A673 (cell line): ENCODE results near the gene TJAP1. TPM values are rescaled to one million over a fixed set of nuclear protein-coding genes. Genes with fewer than 3 reads are reported as not detected.

Source experiments
- BruUV-seq: library from RNA; stranded (reverse); fragments of 400-500 nt; replicated peaks from 2 replicates; lab custom pipeline; 2021; lab: Mats Ljungman, UMichigan
- CTCF ChIA-PET: fragments of 300-600 bp; sonication (Branson Sonifier 250); formaldehyde crosslinking; loops from one replicate; lab custom pipeline; 2022; ENCODE audit warnings: antibody characterized with exemption; lab: Charles Lee
- POLR2A ChIA-PET: fragments of 300-600 bp; sonication (Branson Sonifier 250); formaldehyde crosslinking; loops from one replicate; lab custom pipeline; 2022; ENCODE audit warnings: antibody characterized with exemption; ENCODE audit not compliant: low non-redundant PET; lab: Charles Lee
- DNase-seq: peaks from one replicate; pipeline ENCODE4 v3.0.0-alpha.2; 2015; ENCODE audit warnings: low spot score
- H3K27ac ChIP-seq: fragments of 200-600 bp; sonication (generic); 2 replicates; pipeline ENCODE4 v1.5.1; 2016; ENCODE audit warnings: mixed run types, low read depth, mild to moderate bottlenecking, mixed read lengths, antibody characterized with exemption, low read length; ENCODE audit not compliant: poor library complexity, severe bottlenecking
- H3K27me3 ChIP-seq: fragments of 200-600 bp; sonication (generic); replicated peaks from 2 replicates; pipeline ENCODE4 v1.6.1; 2017; ENCODE audit warnings: mixed run types, low read depth, mild to moderate bottlenecking, mixed read lengths, antibody characterized with exemption, low read length; ENCODE audit not compliant: insufficient read depth, poor library complexity
- H3K36me3 ChIP-seq: fragments of 200-600 bp; sonication (generic); 2 replicates; pipeline ENCODE4 v1.6.1; 2016; ENCODE audit warnings: mixed run types, mild to moderate bottlenecking, mixed read lengths, antibody characterized with exemption, low read length; ENCODE audit not compliant: insufficient read depth, poor library complexity, severe bottlenecking
- H3K4me1 ChIP-seq: fragments of 200-600 bp; sonication (generic); 2 replicates; pipeline ENCODE4 v1.6.1; 2017; ENCODE audit warnings: mixed run types, mild to moderate bottlenecking, mixed read lengths, antibody characterized with exemption, low read length; ENCODE audit not compliant: insufficient read depth, poor library complexity, severe bottlenecking
- H3K4me3 ChIP-seq: fragments of 200-600 bp; sonication (generic); 2 replicates; pipeline ENCODE4 v1.5.1; 2016; ENCODE audit warnings: low read depth, mixed run types, mild to moderate bottlenecking, mixed read lengths, low read length; ENCODE audit not compliant: poor library complexity, severe bottlenecking
- H3K9me3 ChIP-seq: fragments of 200-600 bp; sonication (generic); 2 replicates; pipeline ENCODE4 v1.6.1; 2016; ENCODE audit warnings: mixed run types, low read depth, mild to moderate bottlenecking, mixed read lengths, antibody characterized with exemption, low read length; ENCODE audit not compliant: poor library complexity, severe bottlenecking
- CTCF ChIP-seq: fragments of 300-800, 200-600 bp; sonication (generic); conservative IDR thresholded peaks from 2 replicates; pipeline ENCODE4 v1.5.1; 2017; ENCODE audit warnings: low read depth, mild to moderate bottlenecking, antibody characterized with exemption, low read length, moderate library complexity, mixed read lengths
- EZH2 ChIP-seq: fragments of 200-600 bp; sonication (generic); IDR thresholded peaks from 2 replicates; pipeline ENCODE4 v1.6.1; 2017; ENCODE audit warnings: borderline replicate concordance, low read depth, mild to moderate bottlenecking, mixed read lengths, antibody characterized with exemption, low read length; ENCODE audit not compliant: poor library complexity, severe bottlenecking
- intact Hi-C: fragments of 100-400 bp; cut with micrococcal nuclease; formaldehyde crosslinking; loops from one replicate; pipeline ENCODE4 v1.10.0; 2022; ENCODE audit not compliant: unreplicated experiment
- total RNA-seq: library from RNA; stranded (reverse); gene quantifications from 2 replicates; pipeline ENCODE4 v1.2.3, GENCODE V29; 2021

TJAP1 gene
- total RNA-seq, 1 experiment from 2014 or later, result 46.0 TPM

GRCh38 chr6:43444582-43444981, 32.8 kb upstream of the TJAP1 start:
- no peaks in the 10 kb centered on the region for H3K4me1 ChIP-seq
- H3K36me3 ChIP-seq, result peaks cover 3% of the 10 kb centered on the region
- ChIA-PET CTCF (interaction anchor here (0.9 kb wide), 1 partner anchor 634 kb away, joined by 3 read pairs; no protein-coding TSS in a partner anchor), POLR2A (interaction anchor here (0.6 kb wide), 1 partner anchor 185 kb away, joined by 5 read pairs; no protein-coding TSS in a partner anchor)
- intact Hi-C loops, result no loop called here
- DNase-seq, result no peak
- TF ChIP-seq EZH2 (no peak), CTCF (no peak)
- H3K27ac ChIP-seq, result no peak overlapping the region
- no peaks in the 10 kb centered on the region for H3K9me3 ChIP-seq
- no peaks in the 10 kb centered on the region for H3K27me3 ChIP-seq
- no TSS peak for BruUV-seq
- H3K4me3 ChIP-seq, result no peak overlapping the region

DNA sequence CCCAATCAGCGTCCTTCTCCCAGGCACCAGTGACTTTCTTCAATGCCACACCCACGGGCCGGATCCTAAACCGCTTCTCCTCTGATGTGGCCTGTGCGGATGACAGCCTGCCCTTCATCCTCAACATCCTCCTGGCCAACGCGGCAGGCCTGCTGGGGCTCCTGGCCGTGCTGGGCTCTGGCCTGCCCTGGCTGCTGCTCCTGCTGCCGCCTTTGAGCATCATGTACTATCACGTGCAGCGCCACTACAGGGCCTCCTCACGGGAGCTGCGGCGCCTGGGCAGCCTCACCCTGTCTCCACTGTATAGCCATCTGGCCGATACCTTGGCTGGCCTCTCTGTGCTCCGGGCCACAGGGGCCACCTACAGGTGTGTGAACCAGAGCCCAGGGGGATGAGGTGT, 31.8 kb upstream of the TJAP1 start:
- ChIA-PET CTCF (no interaction called here), POLR2A (no interaction called here)
- H3K36me3 ChIP-seq, result peaks cover 8% of the 10 kb centered on the region
- H3K27ac ChIP-seq, result no peak overlapping the region
- intact Hi-C loops, result no loop called here
- no peak overlapping the region for H3K4me3 ChIP-seq
- no TSS peak for BruUV-seq
- DNase-seq, result no peak
- H3K27me3 ChIP-seq, result no peaks in the 10 kb centered on the region
- TF ChIP-seq CTCF, result no peak
- TF ChIP-seq EZH2, result no peak
- H3K9me3 ChIP-seq, result no peaks in the 10 kb centered on the region
- no peaks in the 10 kb centered on the region for H3K4me1 ChIP-seq

DNA sequence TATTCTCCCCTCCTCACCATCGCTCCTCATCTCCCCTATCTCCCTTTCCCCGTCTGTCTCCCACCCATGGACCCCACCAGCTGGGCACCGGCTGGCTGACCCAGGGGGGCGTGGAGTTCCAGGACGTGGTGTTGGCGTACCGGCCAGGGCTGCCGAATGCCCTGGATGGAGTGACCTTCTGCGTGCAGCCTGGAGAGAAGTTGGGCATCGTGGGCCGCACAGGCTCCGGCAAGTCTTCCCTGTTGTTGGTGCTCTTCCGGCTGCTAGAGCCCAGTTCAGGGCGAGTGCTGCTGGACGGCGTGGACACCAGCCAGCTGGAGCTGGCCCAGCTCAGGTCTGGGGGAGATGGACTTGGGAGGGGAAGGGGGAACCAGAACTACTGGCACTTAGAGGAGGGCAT, 29.8 kb upstream of the TJAP1 start:
- H3K36me3 ChIP-seq, result peaks cover 8% of the 10 kb centered on the region
- TF ChIP-seq EZH2 (no peak), CTCF (no peak)

More for the DNA sequence above, 29.8 kb upstream of the TJAP1 start:
- Histone ChIP-seq H3K27me3 (no peaks in the 10 kb centered on the region), H3K4me3 (no peak overlapping the region), H3K4me1 (no peaks in the 10 kb centered on the region), H3K9me3 (no peaks in the 10 kb centered on the region), H3K27ac (no peak overlapping the region)
- ChIA-PET CTCF (no interaction called here), POLR2A (no interaction called here)
- BruUV-seq, result no TSS peak
- intact Hi-C loops, result no loop called here
- no peak for DNase-seq
